Activated CD4-positive, alpha-beta T cell treated with anti-CD3 and anti-CD28 coated beads, Interleukin-2, amount 50 U/mL, for 24 hours (primary cell): ENCODE data around the gene HSPA6.
"Not testable (repeated sequence)": the region's sequence is repeated elsewhere in the genome, so short reads cannot be mapped to it uniquely, and the experiment has no call there.

ENCODE experiments used
- DNase-seq, 2 donors: peaks; one replicate each; pipeline ENCODE4 v3.0.0-alpha.2; 2020; ENCODE audit warnings: low read depth in 1 of 2, low spot score in 1 of 2

HSPA6 gene

GRCh38 chr1:161523817-161524741 lies at the start of gene HSPA6:
Gene HSPA6 (plus strand): TSS chr1:161524540. CDS start chr1:161524659, 119 bp downstream.
- DNase-seq: peak; percentile 74 to 91

- DNase-seq: not testable (repeated sequence)
Observed at GRCh38 chr1:161477711-161478110, 46.6 kb upstream of the HSPA6 start.

- no peak for DNase-seq
Observed at GRCh38 chr1:161478985-161479384, 45.4 kb upstream of the HSPA6 start.

- DNase-seq: no peak
Observed at GRCh38 chr1:161480381-161481035, 43.8 kb upstream of the HSPA6 start.

- DNase-seq: no peak
Observed at GRCh38 chr1:161481624-161482392, 42.5 kb upstream of the HSPA6 start.

- no peak for DNase-seq
Observed at GRCh38 chr1:161482610-161483009, 41.7 kb upstream of the HSPA6 start.

GRCh38 chr1:161483361-161483760 lies 41.0 kb upstream of the HSPA6 start:
- DNase-seq: no peak

- DNase-seq: no peak
Observed at GRCh38 chr1:161484613-161485012, 39.7 kb upstream of the HSPA6 start.

- peak in 1 of 2 donors; percentile 53 for DNase-seq
Observed at GRCh38 chr1:161486806-161487741, 37.3 kb upstream of the HSPA6 start.

GRCh38 chr1:161491472-161491871 lies 32.9 kb upstream of the HSPA6 start:
- DNase-seq: no peak

- DNase-seq: no peak
Observed at GRCh38 chr1:161492827-161493226, 31.5 kb upstream of the HSPA6 start.

- DNase-seq: no peak
Observed at GRCh38 chr1:161494091-161494735, 30.1 kb upstream of the HSPA6 start.

GRCh38 chr1:161495490-161495889 lies 28.9 kb upstream of the HSPA6 start:
- no peak for DNase-seq

GRCh38 chr1:161497961-161498360 lies 26.4 kb upstream of the HSPA6 start:
- no peak for DNase-seq

GRCh38 chr1:161498646-161499045 lies 25.7 kb upstream of the HSPA6 start:
- no peak for DNase-seq

GRCh38 chr1:161499099-161500039 lies 25.0 kb upstream of the HSPA6 start:
- no peak for DNase-seq

GRCh38 chr1:161501234-161501633 lies 23.1 kb upstream of the HSPA6 start:
- DNase-seq: no peak

GRCh38 chr1:161502181-161502580 lies 22.2 kb upstream of the HSPA6 start:
- no peak for DNase-seq
